Mucosa of stomach (tissue), 1 donor: ENCODE data around the gene C1orf185.

Source experiments
- H3K27me3 ChIP-seq: one replicate; pipeline ENCODE4 v1.7.0; 2013; ENCODE audit warnings: mild to moderate bottlenecking, low read length; ENCODE audit not compliant: control insufficient read depth, insufficient read depth
- H3K36me3 ChIP-seq: one replicate; pipeline ENCODE4 v1.7.0; 2013; ENCODE audit warnings: low read length; ENCODE audit not compliant: control insufficient read depth, insufficient read depth
- H3K4me1 ChIP-seq: one replicate; pipeline ENCODE4 v1.7.0; 2013; ENCODE audit warnings: mild to moderate bottlenecking, low read length; ENCODE audit not compliant: control insufficient read depth, insufficient read depth
- H3K4me3 ChIP-seq: one replicate; pipeline ENCODE4 v1.7.0; 2013; ENCODE audit warnings: low read length
- H3K9ac ChIP-seq: one replicate; pipeline ENCODE4 v1.7.0; 2013; ENCODE audit warnings: mild to moderate bottlenecking, low read length, moderate library complexity
- H3K9me3 ChIP-seq: one replicate; pipeline ENCODE4 v1.7.0; 2013; ENCODE audit warnings: mild to moderate bottlenecking, low read length, moderate library complexity; ENCODE audit not compliant: control insufficient read depth
- donor health status: Pancreatic carcinoma.

The C1orf185 gene

DNA sequence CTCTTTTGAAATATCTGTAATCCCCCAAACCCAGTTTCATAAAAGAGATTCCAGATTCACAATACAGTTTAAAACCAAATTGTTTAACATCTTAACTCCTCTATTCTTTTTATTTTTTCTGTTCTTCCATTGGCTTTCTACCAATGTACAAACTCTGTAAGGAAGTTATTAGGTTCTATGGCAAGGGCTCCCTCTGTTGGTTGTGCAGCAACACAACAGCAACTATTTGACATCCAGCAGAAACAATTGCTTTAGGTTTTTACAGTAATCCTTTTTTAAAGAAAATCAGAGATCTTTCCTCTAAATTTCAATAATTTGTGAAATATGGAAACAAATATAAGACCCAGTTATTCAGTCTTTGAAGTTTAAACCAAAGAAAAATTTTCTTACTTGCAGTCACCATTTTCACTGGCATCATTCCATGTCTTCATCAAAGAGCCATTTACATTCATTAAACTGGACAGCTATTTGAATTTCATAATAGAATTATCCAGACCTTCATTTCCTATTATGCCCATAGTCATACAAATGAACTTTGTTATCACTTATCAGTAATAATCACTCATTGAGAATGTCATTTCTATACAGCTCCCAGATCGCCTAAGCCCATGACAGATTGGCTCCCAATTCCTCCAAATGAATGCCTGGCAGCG, 87.5 kb downstream of the C1orf185 start:
- Histone ChIP-seq H3K9ac (no peak overlapping the region), H3K36me3 (no peaks in the 10 kb centered on the region), H3K4me1 (no peaks in the 10 kb centered on the region), H3K9me3 (no peaks in the 10 kb centered on the region), H3K27me3 (no peaks in the 10 kb centered on the region), H3K4me3 (no peak overlapping the region)

DNA sequence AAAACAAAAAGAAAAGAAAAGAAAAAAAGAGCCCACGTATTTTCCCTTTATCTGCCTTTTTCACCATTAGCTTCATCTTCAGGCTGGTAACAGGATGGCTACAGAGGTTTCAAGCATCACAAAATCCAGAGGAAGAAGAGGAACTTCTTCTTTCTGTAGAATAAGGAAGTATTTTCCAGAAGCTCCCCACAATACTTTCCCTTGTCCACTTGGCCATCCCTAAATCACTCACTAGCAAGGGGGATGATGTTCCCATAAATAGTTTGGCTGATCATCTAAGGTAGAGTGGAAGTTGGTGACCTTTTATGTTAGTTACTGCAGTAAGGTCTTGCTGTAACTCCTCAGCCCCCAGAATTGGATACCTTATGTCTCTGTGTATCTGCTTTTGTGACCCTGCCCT, 88.9 kb downstream of the C1orf185 start:
- Histone ChIP-seq H3K36me3 (no peaks in the 10 kb centered on the region), H3K4me1 (no peaks in the 10 kb centered on the region), H3K27me3 (no peaks in the 10 kb centered on the region), H3K9me3 (no peaks in the 10 kb centered on the region), H3K4me3 (no peak overlapping the region), H3K9ac (no peak overlapping the region)

DNA sequence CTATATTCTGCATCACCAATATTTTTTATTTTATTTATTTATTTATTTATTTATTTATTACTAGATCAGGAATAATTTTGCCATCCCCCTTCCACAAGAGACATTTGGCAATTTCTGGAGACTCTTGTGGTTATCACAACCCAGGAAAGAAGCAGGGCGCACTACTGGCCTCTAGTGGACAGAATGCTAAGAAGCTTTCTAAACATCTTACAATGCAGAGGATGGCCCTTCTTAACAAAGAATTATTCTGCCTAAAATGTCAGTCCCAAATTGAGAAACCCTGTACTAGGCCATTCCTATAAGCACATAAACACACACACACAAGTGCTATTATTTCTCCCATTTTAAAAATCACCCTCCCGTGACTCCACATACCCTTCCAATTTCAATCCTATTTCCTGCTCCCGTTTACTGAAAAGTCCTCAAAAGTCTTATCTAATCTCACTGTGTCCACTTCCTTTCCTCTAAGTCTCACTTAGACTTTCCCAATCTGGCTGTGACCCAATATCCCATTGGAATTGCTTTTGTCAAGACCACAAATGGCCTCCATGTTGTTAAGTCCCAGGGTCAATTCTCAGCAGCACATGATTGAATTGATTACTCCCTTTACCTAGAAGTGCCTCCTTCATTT, 90.3 kb downstream of the C1orf185 start:
- no peaks in the 10 kb centered on the region for H3K27me3 ChIP-seq
- no peak overlapping the region for H3K4me3 ChIP-seq
- H3K9me3 ChIP-seq: no peaks in the 10 kb centered on the region

DNA sequence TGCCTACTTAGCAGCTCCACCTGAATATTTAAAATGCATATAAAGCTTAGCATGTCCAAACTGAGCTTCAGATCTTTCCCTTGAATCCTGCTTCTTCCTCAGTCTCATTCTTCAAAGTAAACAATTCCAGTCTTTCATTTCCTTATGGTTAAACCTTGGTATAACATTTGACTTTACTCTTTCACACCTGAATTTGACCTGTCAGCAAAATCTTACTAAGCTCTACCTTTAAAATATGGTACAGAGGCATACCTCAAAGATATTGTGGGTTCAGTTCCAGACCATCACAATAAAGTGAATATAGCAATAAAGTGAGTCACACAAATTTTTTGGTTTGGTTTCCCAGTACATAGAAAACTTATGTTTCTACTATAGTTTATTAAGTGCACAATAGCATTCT, 91.5 kb downstream of the C1orf185 start:
- no peaks in the 10 kb centered on the region for H3K36me3 ChIP-seq

More for the DNA sequence above, 90.3 kb downstream of the C1orf185 start:
- Histone ChIP-seq H3K36me3 (no peaks in the 10 kb centered on the region), H3K4me1 (no peaks in the 10 kb centered on the region), H3K9ac (no peak overlapping the region)

More for the DNA sequence above, 91.5 kb downstream of the C1orf185 start:
- no peak overlapping the region for H3K4me3 ChIP-seq
- no peak overlapping the region for H3K9ac ChIP-seq
- no peaks in the 10 kb centered on the region for H3K9me3 ChIP-seq
- no peaks in the 10 kb centered on the region for H3K4me1 ChIP-seq
- no peaks in the 10 kb centered on the region for H3K27me3 ChIP-seq
